Vagina (tissue), 2 donors: ENCODE results near the gene RNU7-1. TPM values are rescaled to one million over a fixed set of nuclear protein-coding genes. Genes with fewer than 3 reads are reported as not detected.
"Not testable (repeated sequence)": the region's sequence is repeated elsewhere in the genome, so short reads cannot be mapped to it uniquely, and the experiment has no call there.

Experiments
- DNase-seq, 2 donors: peaks; one replicate each; pipeline ENCODE4 v3.0.0-alpha.2; 2017; ENCODE audit errors: extremely low spot score in 2 of 2
- H3K27ac ChIP-seq: fragments of 200-600 bp; sonication (generic); one replicate; pipeline ENCODE4 v1.5.1; 2019
- H3K27me3 ChIP-seq: fragments of 200-600 bp; sonication (generic); one replicate; pipeline ENCODE4 v1.5.1; 2019
- H3K36me3 ChIP-seq, 2 donors: fragments of 200-600 bp; sonication (generic); one replicate each; pipeline ENCODE4 v1.5.1; 2017 to 2019
- H3K4me1 ChIP-seq: fragments of 200-600 bp; sonication (generic); one replicate; pipeline ENCODE4 v1.5.1; 2019
- H3K4me3 ChIP-seq, 2 donors: fragments of 200-600 bp; sonication (generic); 1 replicate in 1 of 2; 2 replicates in 1 of 2; pipeline ENCODE4 v1.5.1; 2016 to 2019
- H3K9me3 ChIP-seq: fragments of 200-600 bp; sonication (generic); one replicate; pipeline ENCODE4 v1.5.1; 2019
- CTCF ChIP-seq, 3 experiments: fragments of 450-650 bp in 2 of 3; fragments of 200-600 bp in 1 of 3; sonication (generic) in 1 of 3; IDR thresholded peaks; one replicate each; pipeline ENCODE4 v1.5.1; 2017 to 2019; ENCODE audit warnings: antibody characterized with exemption in 3 of 3, mild to moderate bottlenecking in 2 of 3, moderate library complexity in 2 of 3
- POLR2A ChIP-seq, 2 donors: fragments of 450-650 bp; IDR thresholded peaks; one replicate each; pipeline ENCODE4 v1.6.1; 2017; ENCODE audit warnings: antibody characterized with exemption in 2 of 2, mild to moderate bottlenecking in 2 of 2, moderate library complexity in 2 of 2
- POLR2AphosphoS5 ChIP-seq, 2 donors: sonication (generic); formaldehyde crosslinking; IDR thresholded peaks; one replicate each; pipeline ENCODE4 v1.9.0; 2017; ENCODE audit warnings: antibody characterized with exemption in 2 of 2, mild to moderate bottlenecking in 2 of 2, low read depth in 1 of 2; ENCODE audit not compliant: insufficient read depth in 1 of 2
- intact Hi-C: fragments of 100-400 bp; cut with DNase I; formaldehyde crosslinking; loops from one replicate; pipeline ENCODE4 v1.15.1; 2023
- total RNA-seq: library from RNA; depleted of rRNA; stranded (reverse); fragments of >200 nt; gene quantifications from one replicate; pipeline ENCODE4 v1.2.3, GENCODE V29; 2016

Gene RNU7-1
- total RNA-seq, 1 donor from 2014 or later: not detected

GRCh38 chr12:6905414-6906040 lies 38.1 kb upstream of the RNU7-1 start:
- no peaks in the 10 kb centered on the region for H3K27me3 ChIP-seq
- intact Hi-C loops: no loop called here
- no peak for TF ChIP-seq POLR2A (IDR thresholded peaks at IDR 0.05)
- no peak for TF ChIP-seq CTCF (IDR thresholded peaks at IDR 0.05)
- TF ChIP-seq POLR2AphosphoS5 (IDR thresholded peaks at IDR 0.05; ENCODE audit: insufficient read depth in 1 of 2, low read depth in 1 of 2): no peak
- H3K4me1 ChIP-seq: peaks cover 16% of the 10 kb centered on the region
- no peak for DNase-seq
- peaks cover 0 to 5% of the 10 kb centered on the region in 2 donors for H3K36me3 ChIP-seq
- H3K9me3 ChIP-seq: no peaks in the 10 kb centered on the region
- peak overlapping the region; percentile 74 to 77 for H3K4me3 ChIP-seq
- peak overlapping the region; percentile 76 for H3K27ac ChIP-seq

GRCh38 chr12:6908141-6908540 lies 35.5 kb upstream of the RNU7-1 start:
- H3K9me3 ChIP-seq, H3K36me3 ChIP-seq, intact Hi-C loops, H3K4me3 ChIP-seq, H3K27ac ChIP-seq, H3K27me3 ChIP-seq, DNase-seq: not testable (repeated sequence)
- H3K4me1 ChIP-seq: peaks cover 16% of the 10 kb centered on the region

- H3K36me3 ChIP-seq: peaks cover 0 to 5% of the 10 kb centered on the region in 2 donors
- intact Hi-C loops: no loop called here
- no peaks in the 10 kb centered on the region for H3K27me3 ChIP-seq
- DNase-seq: no peak
- H3K27ac ChIP-seq: no peak overlapping the region
- TF ChIP-seq POLR2A (IDR thresholded peaks at IDR 0.05) (no peak), CTCF (IDR thresholded peaks at IDR 0.05) (no peak)
- no peak overlapping the region for H3K4me3 ChIP-seq
- H3K9me3 ChIP-seq: no peaks in the 10 kb centered on the region
- H3K4me1 ChIP-seq: peaks cover 17% of the 10 kb centered on the region
Measured at GRCh38 chr12:6909421-6910145, 34.0 kb upstream of the RNU7-1 start.

- Histone ChIP-seq H3K27ac (no peak overlapping the region), H3K4me1 (peaks cover 25% of the 10 kb centered on the region), H3K9me3 (no peaks in the 10 kb centered on the region), H3K36me3 (peaks cover 0 to 5% of the 10 kb centered on the region in 2 donors), H3K4me3 (no peak overlapping the region), H3K27me3 (no peaks in the 10 kb centered on the region)
- intact Hi-C loops: no loop called here
- TF ChIP-seq POLR2A (IDR thresholded peaks at IDR 0.05): no peak
- no peak for TF ChIP-seq POLR2AphosphoS5 (IDR thresholded peaks at IDR 0.05; ENCODE audit: insufficient read depth in 1 of 2, low read depth in 1 of 2)
- TF ChIP-seq CTCF (IDR thresholded peaks at IDR 0.05): no peak
- DNase-seq: no peak
Measured at GRCh38 chr12:6912164-6912935, 31.3 kb upstream of the RNU7-1 start.

GRCh38 chr12:6914246-6914946 lies 29.2 kb upstream of the RNU7-1 start, which contains the start of gene ENO2:
ENO2 (plus strand) TSS chr12:6914580; CDS start chr12:6915833, 1,253 bp downstream.
- Histone ChIP-seq H3K4me1 (peaks cover 25% of the 10 kb centered on the region), H3K4me3 (peak within 1 kb of the TSS; percentile 70 to 73), H3K9me3 (no peaks in the 10 kb centered on the region), H3K27me3 (no peaks in the 10 kb centered on the region), H3K36me3 (no peaks in the 10 kb centered on the region), H3K27ac (peak within 1 kb of the TSS; percentile 92)
- intact Hi-C loops: no loop called here
- no peak for DNase-seq
- TF ChIP-seq CTCF (IDR thresholded peaks at IDR 0.05) (no peak), POLR2AphosphoS5 (IDR thresholded peaks at IDR 0.05; ENCODE audit: insufficient read depth in 1 of 2, low read depth in 1 of 2) (peak; percentile 24 to 63), POLR2A (IDR thresholded peaks at IDR 0.05) (peak in 1 of 2 donors; percentile 31)
